Stimulated activated CD8-positive, alpha-beta memory T cell treated with anti-CD3 and anti-CD28 coated beads, Interleukin-12 subunit alpha, Interleukin-12 subunit beta, amount 100 ng/mL, for 4 hours (primary cell): ENCODE measurements around the gene MAPK9.

ENCODE experiments used
- DNase-seq: peaks from one replicate; pipeline ENCODE4 v3.0.0-alpha.2; 2020; ENCODE audit warnings: low read depth

The MAPK9 gene

GRCh38 chr5:180294913-180295555 lies 3.2 kb upstream of the MAPK9 start:
- no peak for DNase-seq

DNA sequence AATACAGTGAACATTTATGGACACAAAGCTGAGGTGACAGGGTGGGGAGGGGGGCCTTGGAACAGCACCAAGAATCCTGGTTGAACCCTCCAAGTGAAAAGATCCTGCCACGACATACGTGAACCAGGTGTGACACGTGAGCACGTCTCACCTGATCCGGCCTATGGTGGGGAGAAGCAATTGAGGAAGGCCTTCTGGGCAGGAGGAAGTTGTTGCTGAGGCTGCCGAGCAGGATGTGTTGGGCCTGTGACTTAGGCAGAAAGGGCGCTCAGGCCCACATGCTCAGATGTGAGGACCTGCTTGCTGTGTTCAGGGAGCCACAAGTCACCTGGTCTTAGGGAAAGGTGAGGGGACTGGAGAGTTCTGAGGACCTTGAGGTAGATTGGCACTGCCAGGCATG lies 2.5 kb upstream of the MAPK9 start:
- DNase-seq, result no peak

- no peak for DNase-seq
Measured at GRCh38 chr5:180291234-180291940, 496 bp downstream of the MAPK9 start.

DNA sequence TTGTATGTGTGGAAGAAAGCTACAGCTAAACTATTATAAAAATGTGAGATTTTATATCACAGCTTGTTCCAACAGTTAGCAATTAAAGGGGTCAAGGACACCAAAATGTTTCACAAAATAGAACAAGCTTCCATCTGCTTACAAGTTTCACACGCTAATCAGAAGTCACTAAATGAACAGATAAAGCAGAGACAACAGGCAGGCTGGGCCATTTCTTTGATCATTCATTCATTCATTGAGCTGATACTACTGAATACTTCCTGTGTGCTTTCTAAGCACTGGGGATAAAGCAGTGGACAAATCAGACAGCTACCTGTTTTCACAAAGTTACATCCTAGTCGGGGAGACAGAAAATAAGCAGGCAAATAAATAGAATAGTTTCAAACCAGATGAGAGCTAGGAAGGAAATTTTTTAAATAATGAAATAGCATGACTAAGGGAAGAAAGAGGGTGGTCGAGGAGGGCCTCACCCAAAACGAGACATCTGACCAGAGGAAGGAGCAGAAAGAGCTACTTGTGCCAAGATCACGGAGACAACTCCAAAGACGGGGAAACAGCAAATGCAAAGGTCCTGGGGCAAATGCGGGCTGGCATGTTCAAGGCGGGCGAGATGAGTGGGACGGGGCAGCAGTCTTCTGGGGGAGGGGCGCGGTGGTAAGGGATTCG lies 1.2 kb downstream of the MAPK9 start:
- DNase-seq, result no peak

- DNase-seq, result no peak
Measured at GRCh38 chr5:180289966-180290365, 1.9 kb downstream of the MAPK9 start.

GRCh38 chr5:180289433-180289832 lies 2.5 kb downstream of the MAPK9 start:
- no peak for DNase-seq

- DNase-seq, result no peak
Measured at GRCh38 chr5:180287868-180288267, 4.0 kb downstream of the MAPK9 start.

GRCh38 chr5:180287404-180287803 lies 4.5 kb downstream of the MAPK9 start:
- no peak for DNase-seq

GRCh38 chr5:180284149-180284548 lies 7.7 kb downstream of the MAPK9 start:
- no peak for DNase-seq

DNA sequence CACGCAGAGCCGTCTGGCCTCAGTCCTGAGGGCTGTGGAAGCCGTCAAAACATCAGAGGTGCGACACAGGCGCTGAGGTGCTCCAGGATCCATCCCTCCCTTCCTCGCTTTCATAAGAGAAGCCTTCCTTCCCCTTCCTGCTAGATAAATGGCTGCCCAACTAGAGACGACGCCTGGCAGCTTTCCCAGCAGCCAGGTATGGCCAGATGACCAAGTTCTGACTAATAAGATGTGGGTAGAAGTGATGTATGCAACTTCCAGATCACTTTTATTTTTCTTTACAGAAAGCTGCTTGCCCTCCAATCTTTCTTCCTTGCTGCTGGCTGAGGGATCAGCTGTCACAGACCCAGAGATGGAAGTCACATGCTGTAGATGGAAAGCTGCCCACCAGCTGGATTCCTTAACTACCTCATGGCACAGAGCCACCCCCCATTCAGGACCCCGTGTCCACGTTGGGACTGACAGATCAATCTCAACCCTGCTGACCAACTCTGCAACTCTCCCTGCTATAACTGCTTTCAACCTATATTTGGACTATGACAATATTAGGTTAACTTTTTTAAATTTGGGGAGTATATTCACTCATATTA lies 8.8 kb downstream of the MAPK9 start:
- DNase-seq, result no peak

DNA sequence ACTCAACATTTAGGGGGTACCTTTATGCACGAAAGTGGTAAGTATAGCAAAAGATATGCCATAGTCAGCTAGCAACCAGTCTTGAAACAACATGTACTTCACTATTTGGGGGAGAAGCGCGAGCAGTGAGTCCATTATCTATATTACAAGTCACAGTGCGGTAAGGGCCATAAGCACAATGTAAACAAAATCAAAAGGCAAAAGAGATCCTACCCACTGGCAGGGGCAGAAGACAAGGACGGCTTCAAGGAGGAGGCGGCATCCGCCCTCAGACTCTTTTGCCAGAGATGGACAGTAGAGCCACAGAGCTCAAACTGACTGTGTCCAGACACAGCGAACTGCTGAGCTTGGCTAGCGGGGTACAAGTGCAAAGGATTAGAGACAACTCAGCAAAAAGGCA lies 9.6 kb downstream of the MAPK9 start:
- DNase-seq, result no peak

GRCh38 chr5:180281706-180282105 lies 10.2 kb downstream of the MAPK9 start:
- no peak for DNase-seq

DNA sequence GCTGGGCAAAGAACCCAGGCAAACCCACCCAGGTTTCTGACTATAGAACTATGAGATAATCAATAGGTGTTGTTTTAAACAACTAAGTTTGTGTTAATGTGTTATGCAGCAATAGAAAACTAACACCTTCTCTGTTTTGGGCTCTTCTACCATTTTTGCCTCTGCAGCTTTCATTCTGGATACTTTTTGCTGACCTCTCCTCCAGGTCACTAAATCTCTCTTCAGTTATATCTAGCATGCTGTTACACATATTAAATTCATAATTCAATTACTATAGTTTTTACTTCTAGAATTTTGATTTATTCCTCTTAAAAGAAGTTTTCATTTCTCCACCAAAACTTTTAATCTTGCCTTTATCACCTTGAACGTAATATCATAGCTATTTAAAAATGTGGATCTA lies 17.2 kb downstream of the MAPK9 start:
- no peak for DNase-seq

DNA sequence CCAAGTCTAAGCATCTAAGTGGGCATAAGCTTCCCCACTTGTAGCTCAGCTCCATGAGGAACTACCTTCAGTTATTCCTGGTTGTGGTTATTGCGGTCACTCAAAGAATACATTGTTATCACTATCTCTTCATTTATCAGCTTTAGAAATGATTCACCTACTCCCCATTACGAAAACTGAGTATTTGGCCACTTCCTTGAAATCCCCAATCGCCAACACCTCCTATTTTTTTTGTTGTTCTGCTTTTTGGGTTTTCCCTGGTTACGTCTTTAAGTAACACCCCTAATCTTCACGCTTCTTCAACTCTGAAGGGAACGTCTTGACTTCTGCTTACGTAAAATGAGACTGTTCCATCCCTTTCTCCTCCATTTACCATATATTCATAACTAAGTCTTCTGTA lies 20.7 kb downstream of the MAPK9 start:
- DNase-seq, result no peak

DNA sequence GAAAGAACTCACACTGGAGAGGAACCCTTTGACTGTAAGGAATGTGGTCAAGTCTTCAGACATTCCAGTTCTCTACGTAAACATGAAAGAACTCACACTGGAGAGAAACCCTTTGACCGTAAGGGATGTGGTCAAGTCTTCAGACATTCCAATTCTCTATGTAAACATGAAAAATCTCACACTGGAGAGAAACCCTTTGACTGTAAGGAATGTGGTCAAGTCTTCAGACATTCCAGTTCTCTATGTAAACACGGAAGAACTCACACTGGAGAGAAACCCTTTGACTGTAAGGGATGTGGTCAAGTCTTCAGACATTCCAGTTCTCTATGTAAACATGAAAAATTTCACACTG lies 32.6 kb downstream of the MAPK9 start:
- no peak for DNase-seq

- no peak for DNase-seq
Measured at GRCh38 chr5:180253036-180253824, 38.7 kb downstream of the MAPK9 start.

DNA sequence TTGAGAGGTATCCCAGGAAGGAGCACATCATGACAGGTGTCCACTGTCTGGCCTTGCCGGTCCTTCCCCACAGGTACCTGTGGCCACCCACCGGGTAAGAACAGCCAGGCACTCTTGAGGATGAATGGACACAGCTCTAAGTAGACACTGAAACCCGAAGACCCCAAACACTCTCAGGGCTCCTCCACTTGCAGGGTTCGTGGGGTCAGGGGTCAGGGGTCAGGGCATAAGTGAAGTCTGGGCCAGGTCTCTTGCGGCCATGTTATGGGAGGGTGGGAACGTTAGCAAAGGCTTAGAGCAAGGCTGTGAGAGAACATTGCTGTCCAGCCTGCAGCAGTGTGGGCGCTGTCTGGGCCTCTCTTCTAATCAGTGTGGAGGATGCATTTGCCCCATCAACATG lies 40.0 kb downstream of the MAPK9 start:
- DNase-seq, result no peak

DNA sequence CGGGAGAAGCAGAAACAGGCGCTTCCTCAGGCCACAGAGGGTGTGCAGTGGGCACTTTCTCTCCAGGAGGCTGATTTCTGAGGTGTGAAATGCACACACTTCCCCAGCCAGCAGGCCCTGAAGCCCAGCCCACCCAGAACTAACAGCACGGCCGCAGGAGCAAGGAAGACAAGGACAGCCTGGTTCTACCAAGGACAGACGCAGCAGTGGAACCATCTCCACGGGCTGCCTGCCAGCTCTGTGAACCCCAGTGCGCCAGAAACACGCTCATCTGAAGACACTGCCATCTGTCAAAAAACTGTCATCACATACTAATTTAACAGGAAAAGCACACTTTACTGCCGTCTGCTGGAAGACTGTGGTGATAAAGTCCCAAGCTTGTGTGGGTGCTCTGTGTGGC lies 40.7 kb downstream of the MAPK9 start:
- DNase-seq, result no peak

GRCh38 chr5:180250329-180250728 lies 41.6 kb downstream of the MAPK9 start:
- no peak for DNase-seq

GRCh38 chr5:180241600-180241999 lies 50.3 kb downstream of the MAPK9 start:
- DNase-seq, result no peak

DNA sequence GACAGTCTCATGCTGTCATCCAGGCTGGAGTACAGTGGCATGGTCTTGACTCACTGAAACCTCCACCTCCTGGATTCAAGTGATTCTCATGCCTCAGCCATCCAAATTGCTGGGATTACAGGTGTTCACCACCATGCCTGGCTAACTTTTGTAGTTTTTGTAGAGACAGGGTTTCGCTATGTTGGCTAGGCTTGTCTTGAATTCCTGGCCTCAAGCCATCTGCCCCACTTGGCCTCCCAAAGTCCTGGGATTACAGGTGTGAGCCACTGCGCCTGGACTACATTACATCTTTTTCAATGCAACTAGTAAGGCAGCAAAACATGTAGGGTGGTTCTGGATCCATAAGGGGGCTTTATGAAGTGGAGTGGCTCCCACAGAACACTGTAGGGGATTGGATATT lies 53.3 kb downstream of the MAPK9 start:
- DNase-seq, result no peak

GRCh38 chr5:180235846-180236245 lies 56.0 kb downstream of the MAPK9 start:
- DNase-seq, result no peak
